ENCODE data around the gene MGAT4A. TPM values are rescaled to one million over a fixed set of nuclear protein-coding genes. Genes with fewer than 3 reads are reported as not detected.
"Not testable (repeated sequence)": the region's sequence is repeated elsewhere in the genome, so short reads cannot be mapped to it uniquely, and the experiment has no call there.

MGAT4A gene
- total RNA-seq, 2 experiments from 2014 or later: 71.9 to 76.7 TPM

- CTCF ChIA-PET: interaction anchor here (1.0 to 3.8 kb wide), 2 partner anchors 10 to 34 kb away, joined by 3 to 9 read pairs; no protein-coding TSS in a partner anchor
- Mint-ChIP-seq H3K9me3 (peaks cover 8% of the 10 kb centered on the region), H3K36me3 (peaks cover 13% of the 10 kb centered on the region), H3K4me1 (ENCODE audit: low read depth) (peaks cover 78% of the 10 kb centered on the region), H3K4me3 (no peak overlapping the region), H3K27me3 (no peaks in the 10 kb centered on the region), H3K27ac (peak overlapping the region; percentile 57)
- POLR2A ChIA-PET: no interaction called here
- intact Hi-C loops (cut with micrococcal nuclease): no loop called here
- no peak for DNase-seq
These were observed 47.2 kb downstream of the MGAT4A start for GRCh38 chr2:98683728-98684127.

- peaks cover 49% of the 10 kb centered on the region for H3K4me1 Mint-ChIP-seq (ENCODE audit: low read depth)
- H3K27ac Mint-ChIP-seq: peak overlapping the region; percentile 49
- peaks cover 43% of the 10 kb centered on the region for H3K36me3 Mint-ChIP-seq
- no peak for DNase-seq
- ChIA-PET CTCF (no interaction called here), POLR2A (no interaction called here)
- peaks cover 6% of the 10 kb centered on the region for H3K9me3 Mint-ChIP-seq
- intact Hi-C loops (cut with micrococcal nuclease): no loop called here
- no peak overlapping the region for H3K4me3 Mint-ChIP-seq
- no peaks in the 10 kb centered on the region for H3K27me3 Mint-ChIP-seq
These were observed 54.2 kb downstream of the MGAT4A start for GRCh38 chr2:98676742-98677141.

GRCh38 chr2:98674233-98674964, 56.5 kb downstream of the MGAT4A start:
- no peak for DNase-seq
- Mint-ChIP-seq H3K4me1 (ENCODE audit: low read depth) (peaks cover 51% of the 10 kb centered on the region), H3K9me3 (peaks cover 3% of the 10 kb centered on the region), H3K4me3 (no peak overlapping the region), H3K27me3 (no peaks in the 10 kb centered on the region), H3K27ac (peak overlapping the region; percentile 88), H3K36me3 (peaks cover 58% of the 10 kb centered on the region)
- intact Hi-C loops (cut with micrococcal nuclease): no loop called here
- ChIA-PET POLR2A (interaction anchor here (1.0 to 1.4 kb wide), 3 partner anchors 11 to 97 kb away, joined by 3 to 4 read pairs (median 3); no protein-coding TSS in a partner anchor), CTCF (interaction anchor here (1.1 to 2.7 kb wide), 5 partner anchors 10 to 25 kb away, joined by 3 to 9 read pairs (median 6); no protein-coding TSS in a partner anchor)

GRCh38 chr2:98669675-98670074, 61.3 kb downstream of the MGAT4A start:
- Mint-ChIP-seq H3K4me1 (ENCODE audit: low read depth) (peaks cover 64% of the 10 kb centered on the region), H3K27ac (peak overlapping the region; percentile 19), H3K9me3 (peaks cover 16% of the 10 kb centered on the region), H3K36me3 (peaks cover 83% of the 10 kb centered on the region), H3K27me3 (no peaks in the 10 kb centered on the region), H3K4me3 (no peak overlapping the region)
- intact Hi-C loops (cut with micrococcal nuclease): no loop called here
- ChIA-PET CTCF (no interaction called here), POLR2A (no interaction called here)
- no peak for DNase-seq

- no peak for DNase-seq
- H3K27ac Mint-ChIP-seq: peak overlapping the region; percentile 78
- CTCF ChIA-PET: no interaction called here
- intact Hi-C loops (cut with micrococcal nuclease): no loop called here
- no peaks in the 10 kb centered on the region for H3K27me3 Mint-ChIP-seq
- peaks cover 64% of the 10 kb centered on the region for H3K4me1 Mint-ChIP-seq (ENCODE audit: low read depth)
- POLR2A ChIA-PET: no interaction called here
- no peak overlapping the region for H3K4me3 Mint-ChIP-seq
- H3K36me3 Mint-ChIP-seq: peaks cover 61% of the 10 kb centered on the region
- peaks cover 16% of the 10 kb centered on the region for H3K9me3 Mint-ChIP-seq
These were observed 65.3 kb downstream of the MGAT4A start for GRCh38 chr2:98665677-98666076.

GRCh38 chr2:98664323-98664722, 66.6 kb downstream of the MGAT4A start:
- peak overlapping the region; percentile 60 for H3K4me3 Mint-ChIP-seq
- H3K36me3 Mint-ChIP-seq: peaks cover 60% of the 10 kb centered on the region
- H3K27ac Mint-ChIP-seq: peak overlapping the region; percentile 99
- DNase-seq: peak; percentile 74
- no peaks in the 10 kb centered on the region for H3K27me3 Mint-ChIP-seq
- ChIA-PET POLR2A (interaction anchor here (0.8 to 1.4 kb wide), 3 partner anchors 29 to 107 kb away, joined by 3 to 5 read pairs (median 4); no protein-coding TSS in a partner anchor), CTCF (interaction anchor here (0.8 to 1.2 kb wide), 2 partner anchors 23 to 65 kb away, joined by 3 to 5 read pairs; no protein-coding TSS in a partner anchor)
- H3K4me1 Mint-ChIP-seq (ENCODE audit: low read depth): peaks cover 67% of the 10 kb centered on the region
- intact Hi-C loops (cut with micrococcal nuclease): loop anchor here (1.0 kb wide), 1 partner anchor 28 kb away; no protein-coding TSS in a partner anchor
- peaks cover 23% of the 10 kb centered on the region for H3K9me3 Mint-ChIP-seq

- Mint-ChIP-seq H3K27me3 (no peaks in the 10 kb centered on the region), H3K27ac (peak overlapping the region; percentile 99), H3K4me3 (peak overlapping the region; percentile 82), H3K36me3 (peaks cover 56% of the 10 kb centered on the region), H3K9me3 (peaks cover 23% of the 10 kb centered on the region), H3K4me1 (ENCODE audit: low read depth) (peaks cover 66% of the 10 kb centered on the region)
- DNase-seq: peak; percentile 24
- CTCF ChIA-PET: interaction anchor here (0.7 to 1.2 kb wide), 3 partner anchors 24 to 65 kb away, joined by 3 to 5 read pairs (median 5); no protein-coding TSS in a partner anchor
- POLR2A ChIA-PET: interaction anchor here (0.8 to 1.4 kb wide), 3 partner anchors 30 to 108 kb away, joined by 3 to 5 read pairs (median 4); no protein-coding TSS in a partner anchor
- intact Hi-C loops (cut with micrococcal nuclease): loop anchor here (1.0 kb wide), 1 partner anchor 29 kb away; no protein-coding TSS in a partner anchor
These were observed 67.3 kb downstream of the MGAT4A start for GRCh38 chr2:98663511-98664090.

GRCh38 chr2:98659491-98659840, 71.5 kb downstream of the MGAT4A start:
- H3K36me3 Mint-ChIP-seq: peaks cover 27% of the 10 kb centered on the region
- not testable (repeated sequence) for H3K9me3 Mint-ChIP-seq, H3K27me3 Mint-ChIP-seq
- DNase-seq: peak; percentile 32
- peak overlapping the region; percentile 97 for H3K27ac Mint-ChIP-seq
- intact Hi-C loops (cut with micrococcal nuclease): loop anchor here (1.0 to 10.0 kb wide), 4 partner anchors 33 to 485 kb away; partner anchors contain the start of gene C2orf15
- peaks cover 71% of the 10 kb centered on the region for H3K4me1 Mint-ChIP-seq (ENCODE audit: low read depth)
- POLR2A ChIA-PET: interaction anchor here (0.9 to 1.9 kb wide), 3 partner anchors 10 to 33 kb away, joined by 3 to 4 read pairs (median 3); no protein-coding TSS in a partner anchor
- peak overlapping the region; percentile 77 for H3K4me3 Mint-ChIP-seq
- CTCF ChIA-PET: interaction anchor here (0.6 to 5.5 kb wide), 5 partner anchors 11 to 72 kb away, joined by 3 to 25 read pairs (median 4); partner anchors contain the start of gene MGAT4A

- H3K9me3 Mint-ChIP-seq: peaks cover 10% of the 10 kb centered on the region
- H3K27me3 Mint-ChIP-seq: no peaks in the 10 kb centered on the region
- H3K4me3 Mint-ChIP-seq: peak overlapping the region; percentile 77
- H3K36me3 Mint-ChIP-seq: peaks cover 26% of the 10 kb centered on the region
- POLR2A ChIA-PET: interaction anchor here (0.9 to 4.2 kb wide), 5 partner anchors 10 to 71 kb away, joined by 3 to 27 read pairs (median 3); partner anchors contain the start of gene MGAT4A
- intact Hi-C loops (cut with micrococcal nuclease): loop anchor here (1.0 to 10.0 kb wide), 4 partner anchors 34 to 486 kb away; partner anchors contain the start of gene C2orf15
- peaks cover 72% of the 10 kb centered on the region for H3K4me1 Mint-ChIP-seq (ENCODE audit: low read depth)
- H3K27ac Mint-ChIP-seq: peak overlapping the region; percentile 97
- DNase-seq: peak; percentile 46
- CTCF ChIA-PET: interaction anchor here (0.6 to 5.5 kb wide), 5 partner anchors 10 to 72 kb away, joined by 3 to 25 read pairs (median 4); partner anchors contain the start of gene MGAT4A
These were observed 72.0 kb downstream of the MGAT4A start for GRCh38 chr2:98658816-98659490.

GRCh38 chr2:98656800-98657199, 74.1 kb downstream of the MGAT4A start:
- peaks cover 32% of the 10 kb centered on the region for H3K36me3 Mint-ChIP-seq
- H3K9me3 Mint-ChIP-seq: peaks cover 10% of the 10 kb centered on the region
- no peak for DNase-seq
- intact Hi-C loops (cut with micrococcal nuclease): loop anchor here (10.0 kb wide), 1 partner anchor 488 kb away; the partner anchor contains the start of gene C2orf15
- peaks cover 76% of the 10 kb centered on the region for H3K4me1 Mint-ChIP-seq (ENCODE audit: low read depth)
- ChIA-PET POLR2A (interaction anchor here (0.9 to 4.2 kb wide), 3 partner anchors 67 to 115 kb away, joined by 3 to 27 read pairs (median 6); partner anchors contain the start of gene MGAT4A), CTCF (interaction anchor here (0.6 to 5.5 kb wide), 8 partner anchors 8 to 181 kb away, joined by 3 to 25 read pairs (median 3); partner anchors contain the start of gene MGAT4A)
- H3K27ac Mint-ChIP-seq: peak overlapping the region; percentile 86
- H3K4me3 Mint-ChIP-seq: peak overlapping the region; percentile 58
- H3K27me3 Mint-ChIP-seq: no peaks in the 10 kb centered on the region
